Measurements from ENCODE around the gene CRBN.

CRBN gene

DNA sequence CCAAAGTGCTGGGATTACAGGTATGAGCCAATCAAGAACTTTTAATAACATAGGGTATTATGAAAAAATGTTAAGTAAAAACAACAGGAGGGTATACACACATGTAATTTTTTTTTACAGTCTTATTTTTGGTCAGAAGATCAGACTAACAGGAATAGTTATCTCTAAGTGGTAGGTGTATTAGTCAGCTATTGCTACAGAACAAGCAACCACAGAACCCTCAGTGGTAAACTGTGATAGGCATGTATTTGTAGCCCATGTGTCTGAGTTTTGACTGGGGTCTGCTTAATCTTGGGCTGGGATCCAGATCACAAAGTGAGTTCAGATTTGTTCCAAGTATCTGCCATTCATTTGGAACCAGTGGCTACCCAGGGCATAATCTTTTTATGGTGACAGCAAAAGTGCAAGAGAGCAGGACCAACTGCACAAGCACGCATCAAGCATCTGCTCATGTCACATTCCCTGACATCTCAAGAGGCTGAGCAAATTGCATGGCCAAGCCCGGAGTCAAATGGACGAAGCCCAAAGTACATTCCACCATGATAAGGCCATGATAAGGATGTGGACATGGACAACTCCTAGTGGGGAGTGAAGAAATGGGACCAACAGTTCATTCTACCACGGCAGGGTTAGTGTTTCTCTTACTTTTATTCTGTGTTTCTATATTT is 66.3 kb downstream of the CRBN start:
- Histone ChIP-seq H2AK5ac (ENCODE audit: low read length) (no peak overlapping the region), H2BK5ac (ENCODE audit: low read depth, low read length, poor library complexity) (no peak overlapping the region), H4K12ac (ENCODE audit: low read depth, low read length) (no peak overlapping the region), H3K9me3 (ENCODE audit: insufficient read depth, low read depth, low read length) (no peaks in the 10 kb centered on the region), H3K4ac (ENCODE audit: low read depth, low read length) (no peak overlapping the region), H2BK120ac (ENCODE audit: insufficient read depth, low read length, poor library complexity) (no peak overlapping the region), H3K9ac (ENCODE audit: low read length) (no peak overlapping the region), H3K4me2 (ENCODE audit: low read length) (no peak overlapping the region), H3K4me1 (ENCODE audit: control insufficient read depth in 1 of 2, insufficient read depth in 2 of 2, low read length in 2 of 2) (no peaks in the 10 kb centered on the region), H3K23ac (ENCODE audit: low read length) (no peak overlapping the region), H2BK12ac (ENCODE audit: low read length) (no peak overlapping the region), H4K91ac (ENCODE audit: low read depth, low read length) (no peak overlapping the region), H4K8ac (ENCODE audit: low read depth, low read length) (no peak overlapping the region), H3K18ac (ENCODE audit: low read length) (no peak overlapping the region), H3K79me2 (ENCODE audit: control insufficient read depth, insufficient read depth, low read length, poor library complexity) (no peaks in the 10 kb centered on the region), H3K27ac (ENCODE audit: low read depth, low read length) (no peak overlapping the region), H2AFZ (ENCODE audit: insufficient read depth, low read length, poor library complexity) (no peak overlapping the region), H3K14ac (ENCODE audit: low read length) (no peak overlapping the region), H3K79me1 (ENCODE audit: low read length) (no peaks in the 10 kb centered on the region), H3K4me3 (ENCODE audit: low read depth, low read length) (no peak overlapping the region), H3K36me3 (ENCODE audit: control insufficient read depth in 1 of 2, insufficient read depth in 2 of 2, low read length in 2 of 2) (no peaks in the 10 kb centered on the region), H3K27me3 (ENCODE audit: insufficient read depth, low read length) (no peaks in the 10 kb centered on the region)
- peak in 1 of 2 donors; percentile 23 for DNase-seq
- WGBS (ENCODE audit: extremely low coverage, insufficient coverage, insufficient read length) = no CpG with 5 or more reads among the region's 4 CpGs

DNA sequence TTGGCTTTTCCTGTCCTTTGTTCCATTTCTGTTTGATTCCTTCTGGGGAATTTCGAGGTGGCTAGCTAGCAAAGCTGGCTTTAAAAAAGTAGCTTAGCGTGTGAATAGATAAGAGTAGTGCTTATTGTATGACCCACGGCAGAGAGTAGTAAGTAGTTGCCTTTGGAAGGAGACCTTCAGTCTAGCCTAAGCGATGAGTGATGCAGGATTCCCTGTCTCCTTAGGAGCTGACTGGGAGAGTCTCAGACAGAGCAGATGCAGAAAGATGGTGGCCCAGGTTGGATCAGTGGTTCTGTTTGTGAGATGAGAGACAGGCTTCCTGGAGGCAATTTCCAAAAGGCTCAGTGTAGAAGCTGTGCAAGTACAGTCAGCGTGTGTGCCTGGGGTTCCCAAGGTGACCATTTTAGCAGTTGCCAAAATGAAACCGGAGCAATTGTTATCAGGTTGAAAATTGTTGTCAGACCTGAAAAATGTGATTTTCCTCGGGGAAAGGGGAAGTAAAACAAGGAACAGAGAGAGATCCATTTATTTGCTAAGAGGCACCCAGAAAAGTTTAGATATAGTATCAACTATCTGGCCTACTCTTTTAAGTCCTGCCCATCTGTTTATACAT is 68.6 kb downstream of the CRBN start:
- no peak overlapping the region for H3K27ac ChIP-seq (ENCODE audit: low read depth, low read length)
- H2BK120ac ChIP-seq (ENCODE audit: insufficient read depth, low read length, poor library complexity) = no peak overlapping the region
- no CpG with 5 or more reads among the region's 7 CpGs for WGBS (ENCODE audit: extremely low coverage, insufficient coverage, insufficient read length)
- H4K91ac ChIP-seq (ENCODE audit: low read depth, low read length) = no peak overlapping the region
- no peak overlapping the region for H3K4ac ChIP-seq (ENCODE audit: low read depth, low read length)
- H3K27me3 ChIP-seq (ENCODE audit: insufficient read depth, low read length) = no peaks in the 10 kb centered on the region
- H2AFZ ChIP-seq (ENCODE audit: insufficient read depth, low read length, poor library complexity) = no peak overlapping the region
- H3K4me3 ChIP-seq (ENCODE audit: low read depth, low read length) = no peak overlapping the region
- no peak overlapping the region for H2BK12ac ChIP-seq (ENCODE audit: low read length)
- no peaks in the 10 kb centered on the region for H3K4me1 ChIP-seq (ENCODE audit: control insufficient read depth in 1 of 2, insufficient read depth in 2 of 2, low read length in 2 of 2)
- H2BK5ac ChIP-seq (ENCODE audit: low read depth, low read length, poor library complexity) = no peak overlapping the region
- no peaks in the 10 kb centered on the region for H3K9me3 ChIP-seq (ENCODE audit: insufficient read depth, low read depth, low read length)
- H3K79me2 ChIP-seq (ENCODE audit: control insufficient read depth, insufficient read depth, low read length, poor library complexity) = no peaks in the 10 kb centered on the region
- H3K79me1 ChIP-seq (ENCODE audit: low read length) = no peaks in the 10 kb centered on the region
- no peak overlapping the region for H4K12ac ChIP-seq (ENCODE audit: low read depth, low read length)
- H4K8ac ChIP-seq (ENCODE audit: low read depth, low read length) = no peak overlapping the region
- no peak overlapping the region for H3K18ac ChIP-seq (ENCODE audit: low read length)
- H3K9ac ChIP-seq (ENCODE audit: low read length) = no peak overlapping the region
- DNase-seq = peak in 1 of 2 donors; percentile 49
- H3K14ac ChIP-seq (ENCODE audit: low read length) = no peak overlapping the region
- H3K36me3 ChIP-seq (ENCODE audit: control insufficient read depth in 1 of 2, insufficient read depth in 2 of 2, low read length in 2 of 2) = no peaks in the 10 kb centered on the region
- H3K4me2 ChIP-seq (ENCODE audit: low read length) = no peak overlapping the region
- H3K23ac ChIP-seq (ENCODE audit: low read length) = no peak overlapping the region
- H2AK5ac ChIP-seq (ENCODE audit: low read length) = no peak overlapping the region

DNA sequence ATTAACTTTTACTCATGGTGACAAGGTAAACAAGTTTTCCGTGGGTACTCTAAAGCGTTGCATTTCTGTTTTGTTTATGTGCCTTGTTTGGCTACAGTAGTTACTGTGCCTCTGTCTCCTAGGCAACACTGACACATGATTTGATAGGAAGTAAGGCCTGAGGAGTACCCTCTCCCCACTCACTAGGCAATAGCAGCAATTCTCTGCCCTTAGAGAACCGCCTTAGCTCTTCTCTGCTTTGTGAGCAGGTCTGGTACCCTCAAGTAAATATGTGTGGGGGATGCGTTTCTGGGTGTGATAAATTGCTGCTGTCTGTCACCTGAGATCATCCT is 69.2 kb downstream of the CRBN start, which contains the start of gene IL5RA:
IL5RA (minus strand) TSS at position 76 of the 332 bp plus-strand sequence. CDS start 5,390 bp downstream, outside the sequence.
- Histone ChIP-seq H2AFZ (ENCODE audit: insufficient read depth, low read length, poor library complexity) (no peak within 1 kb of the TSS), H2BK5ac (ENCODE audit: low read depth, low read length, poor library complexity) (no peak within 1 kb of the TSS), H4K91ac (ENCODE audit: low read depth, low read length) (no peak within 1 kb of the TSS), H3K27me3 (ENCODE audit: insufficient read depth, low read length) (no peaks in the 10 kb centered on the region), H3K27ac (ENCODE audit: low read depth, low read length) (no peak within 1 kb of the TSS), H3K4me1 (ENCODE audit: control insufficient read depth in 1 of 2, insufficient read depth in 2 of 2, low read length in 2 of 2) (no peaks in the 10 kb centered on the region), H3K36me3 (ENCODE audit: control insufficient read depth in 1 of 2, insufficient read depth in 2 of 2, low read length in 2 of 2) (no peaks in the 10 kb centered on the region), H2BK120ac (ENCODE audit: insufficient read depth, low read length, poor library complexity) (no peak within 1 kb of the TSS), H3K79me1 (ENCODE audit: low read length) (no peaks in the 10 kb centered on the region), H3K9ac (ENCODE audit: low read length) (no peak within 1 kb of the TSS), H3K18ac (ENCODE audit: low read length) (no peak within 1 kb of the TSS), H3K4ac (ENCODE audit: low read depth, low read length) (no peak within 1 kb of the TSS), H3K14ac (ENCODE audit: low read length) (no peak within 1 kb of the TSS), H3K79me2 (ENCODE audit: control insufficient read depth, insufficient read depth, low read length, poor library complexity) (no peaks in the 10 kb centered on the region), H4K12ac (ENCODE audit: low read depth, low read length) (no peak within 1 kb of the TSS), H3K23ac (ENCODE audit: low read length) (no peak within 1 kb of the TSS), H2AK5ac (ENCODE audit: low read length) (no peak within 1 kb of the TSS), H4K8ac (ENCODE audit: low read depth, low read length) (no peak within 1 kb of the TSS), H3K4me3 (ENCODE audit: low read depth, low read length) (no peak within 1 kb of the TSS), H3K9me3 (ENCODE audit: insufficient read depth, low read depth, low read length) (no peaks in the 10 kb centered on the region), H2BK12ac (ENCODE audit: low read length) (no peak within 1 kb of the TSS), H3K4me2 (ENCODE audit: low read length) (peak within 1 kb of the TSS; percentile 15)
- whole genome bisulfite sequencing (ENCODE audit: extremely low coverage, insufficient coverage, insufficient read length) = no CpG with 5 or more reads among the region's 4 CpGs
- peak; percentile 14 to 57 for DNase-seq

- Histone ChIP-seq H3K9ac (ENCODE audit: low read length) (no peak overlapping the region), H3K18ac (ENCODE audit: low read length) (no peak overlapping the region)
- DNase-seq = no peak
Measured at GRCh38 chr3:3109407-3110298, 69.8 kb downstream of the CRBN start.

More at GRCh38 chr3:3109407-3110298, 69.8 kb downstream of the CRBN start:
- H3K4me2 ChIP-seq (ENCODE audit: low read length) = peak overlapping the region; percentile 15
- H2AFZ ChIP-seq (ENCODE audit: insufficient read depth, low read length, poor library complexity) = no peak overlapping the region
- no peak overlapping the region for H3K4ac ChIP-seq (ENCODE audit: low read depth, low read length)
- H4K91ac ChIP-seq (ENCODE audit: low read depth, low read length) = no peak overlapping the region
- H4K12ac ChIP-seq (ENCODE audit: low read depth, low read length) = no peak overlapping the region
- no peak overlapping the region for H3K14ac ChIP-seq (ENCODE audit: low read length)
- H4K8ac ChIP-seq (ENCODE audit: low read depth, low read length) = no peak overlapping the region
- H3K36me3 ChIP-seq (ENCODE audit: control insufficient read depth in 1 of 2, insufficient read depth in 2 of 2, low read length in 2 of 2) = no peaks in the 10 kb centered on the region
- no peaks in the 10 kb centered on the region for H3K27me3 ChIP-seq (ENCODE audit: insufficient read depth, low read length)
- H2AK5ac ChIP-seq (ENCODE audit: low read length) = no peak overlapping the region
- no peak overlapping the region for H2BK5ac ChIP-seq (ENCODE audit: low read depth, low read length, poor library complexity)
- no peak overlapping the region for H3K27ac ChIP-seq (ENCODE audit: low read depth, low read length)
- no peaks in the 10 kb centered on the region for H3K9me3 ChIP-seq (ENCODE audit: insufficient read depth, low read depth, low read length)
- no peaks in the 10 kb centered on the region for H3K79me2 ChIP-seq (ENCODE audit: control insufficient read depth, insufficient read depth, low read length, poor library complexity)
- no peaks in the 10 kb centered on the region for H3K79me1 ChIP-seq (ENCODE audit: low read length)
- no peak overlapping the region for H3K4me3 ChIP-seq (ENCODE audit: low read depth, low read length)
- no peak overlapping the region for H2BK120ac ChIP-seq (ENCODE audit: insufficient read depth, low read length, poor library complexity)
- H3K4me1 ChIP-seq (ENCODE audit: control insufficient read depth in 1 of 2, insufficient read depth in 2 of 2, low read length in 2 of 2) = no peaks in the 10 kb centered on the region
- no CpG with 5 or more reads among the region's 11 CpGs for WGBS (ENCODE audit: extremely low coverage, insufficient coverage, insufficient read length)
- no peak overlapping the region for H3K23ac ChIP-seq (ENCODE audit: low read length)
- H2BK12ac ChIP-seq (ENCODE audit: low read length) = no peak overlapping the region
